Keratinocyte (primary cell): ENCODE data around the gene SLC23A1. TPM values are rescaled to one million over a fixed set of nuclear protein-coding genes. Genes with fewer than 3 reads are reported as not detected.

Experiments
- DNase-seq: peaks from one replicate; pipeline ENCODE4 v3.0.0-alpha.2; 2011; ENCODE audit warnings: low read depth, missing footprints, low spot score
- FAIRE-seq: peaks from 2 replicates; lab custom pipeline; 2011; peaks lifted over from hg19 to GRCh38; lab: Jason Lieb, UNC
- H2AFZ ChIP-seq: 2 replicates; pipeline ENCODE4 v1.6.0; 2012; ENCODE audit warnings: low read length, control low read depth, inconsistent platforms; ENCODE audit not compliant: control insufficient read depth
- H3K27ac ChIP-seq: 2 replicates; pipeline ENCODE4 v1.5.1; 2011; ENCODE audit warnings: low read length; ENCODE audit not compliant: control insufficient read depth, insufficient read depth
- H3K27me3 ChIP-seq: 3 replicates; pipeline ENCODE4 v1.6.0; 2011; ENCODE audit warnings: low read length; ENCODE audit not compliant: control insufficient read depth, insufficient read depth; ENCODE audit errors: extremely low read depth
- H3K36me3 ChIP-seq, 2 experiments: 2 replicates in 1 of 2; 3 replicates in 1 of 2; pipeline ENCODE4 v1.5.1; 2011; ENCODE audit warnings: low read length in 2 of 2, mild to moderate bottlenecking in 1 of 2; ENCODE audit not compliant: control insufficient read depth in 2 of 2, insufficient read depth in 2 of 2; ENCODE audit errors: extremely low read depth in 1 of 2
- H3K4me1 ChIP-seq: 3 replicates; pipeline ENCODE4 v1.5.1; 2011; ENCODE audit warnings: low read length; ENCODE audit not compliant: control insufficient read depth, insufficient read depth; ENCODE audit errors: extremely low read depth
- H3K4me2 ChIP-seq: 3 replicates; pipeline ENCODE4 v1.6.0; 2011; ENCODE audit warnings: low read depth, low read length; ENCODE audit not compliant: control insufficient read depth, insufficient read depth; ENCODE audit errors: extremely low read depth
- H3K4me3 ChIP-seq, 3 experiments: fragments of 200-600 bp in 1 of 3; sonication (generic) in 1 of 3; 2 replicates in 2 of 3; 3 replicates in 1 of 3; pipeline ENCODE4 v1.5.1; 2011 to 2016; ENCODE audit warnings: low read length in 3 of 3, mild to moderate bottlenecking in 3 of 3, control low read depth in 2 of 3, inconsistent platforms in 1 of 3, low read depth in 1 of 3, mixed read lengths in 1 of 3, mixed run types in 1 of 3, moderate library complexity in 1 of 3; ENCODE audit not compliant: control insufficient read depth in 2 of 3, insufficient read depth in 2 of 3; ENCODE audit errors: extremely low read depth in 1 of 3
- H3K79me2 ChIP-seq: 2 replicates; pipeline ENCODE4 v1.6.0; 2012; ENCODE audit warnings: low read length; ENCODE audit not compliant: control insufficient read depth, insufficient read depth
- H3K9ac ChIP-seq: 3 replicates; pipeline ENCODE4 v1.6.0; 2011; ENCODE audit warnings: low read length; ENCODE audit not compliant: control insufficient read depth, insufficient read depth; ENCODE audit errors: extremely low read depth
- H3K9me1 ChIP-seq: 3 replicates; pipeline ENCODE4 v1.6.0; 2011; ENCODE audit warnings: low read length; ENCODE audit not compliant: control insufficient read depth, insufficient read depth; ENCODE audit errors: extremely low read depth
- H3K9me3 ChIP-seq: 2 replicates; pipeline ENCODE4 v1.5.1; 2012; ENCODE audit warnings: low read depth, low read length; ENCODE audit not compliant: control insufficient read depth
- H4K20me1 ChIP-seq: 3 replicates; pipeline ENCODE4 v1.6.0; 2011; ENCODE audit warnings: low read length; ENCODE audit not compliant: control insufficient read depth, insufficient read depth; ENCODE audit errors: extremely low read depth
- CTCF ChIP-seq, 3 experiments: IDR thresholded peaks in 1 of 3; conservative IDR thresholded peaks in 1 of 3; optimal IDR thresholded peaks in 1 of 3; 2 replicates in 2 of 3; 3 replicates in 1 of 3; pipeline versions ENCODE3 to v1.5.1; 2011; ENCODE audit warnings: low read length in 3 of 3, mild to moderate bottlenecking in 3 of 3, moderate library complexity in 2 of 3, control low read depth in 1 of 3, inconsistent platforms in 1 of 3; ENCODE audit not compliant: insufficient read depth in 2 of 3; ENCODE audit errors: extremely low read depth in 1 of 3
- EZH2 ChIP-seq: IDR thresholded peaks from one replicate; pipeline ENCODE4 v1.6.1; 2012; ENCODE audit warnings: inconsistent platforms, mild to moderate bottlenecking, low read length, moderate library complexity
- dilution Hi-C: fragments of 300-500 bp; cut with MboI; formaldehyde crosslinking; loops from one replicate; pipeline ENCODE4 v1.7.0; 2020; ENCODE audit warnings: low sequenced_read_pairs; ENCODE audit not compliant: extremely low pct_ligation_motif_present
- polyA plus RNA-seq, 5 experiments: library from polyadenylated mRNA; depleted of rRNA in 3 of 5; stranded (reverse) in 3 of 5; stranded (forward) in 1 of 5; unstranded in 1 of 5; fragments of >200 nt; gene quantifications; 1 replicate in 1 of 5; 2 replicates in 3 of 5; 3 replicates in 1 of 5; pipeline versions ENCODE4 v1.2.1 to v1.2.3, GENCODE V29; 2011 to 2012; ENCODE audit warnings: missing spikeins in 2 of 5, low read depth in 1 of 5, low replicate concordance in 1 of 5

The SLC23A1 gene
- polyA plus RNA-seq, 1 donor (not counting 4 experiments of a cell fraction or from before 2014, with no cell fraction given), result not detected

- FAIRE-seq, result no peak
- no peak for DNase-seq
- Histone ChIP-seq H3K9ac (no peak overlapping the region), H3K9me3 (no peaks in the 10 kb centered on the region), H3K79me2 (no peaks in the 10 kb centered on the region), H3K9me1 (no peaks in the 10 kb centered on the region), H3K4me3 (no peak overlapping the region), H3K4me1 (no peaks in the 10 kb centered on the region), H3K27me3 (no peaks in the 10 kb centered on the region), H3K36me3 (peaks cover 19 to 23% of the 10 kb centered on the region in 2 experiments), H3K4me2 (no peak overlapping the region), H2AFZ (no peak overlapping the region), H3K27ac (no peak overlapping the region), H4K20me1 (no peaks in the 10 kb centered on the region)
- dilution Hi-C loops, result no loop called here
- TF ChIP-seq CTCF (optimal IDR thresholded peaks at IDR 0.05 in 1 of 3, IDR thresholded peaks at IDR 0.05 in 1 of 3, conservative IDR thresholded peaks at IDR 0.05 in 1 of 3; ENCODE audit: extremely low read depth in 1 of 3, insufficient read depth in 2 of 3, low read length in 3 of 3) (no peak), EZH2 (no peak)
These were observed 14.5 kb downstream of the SLC23A1 start for GRCh38 chr5:139368613-139369012.

- H3K79me2 ChIP-seq, result peaks cover 15% of the 10 kb centered on the region
- H3K4me2 ChIP-seq, result no peak overlapping the region
- H2AFZ ChIP-seq, result no peak overlapping the region
- no peak for TF ChIP-seq CTCF (optimal IDR thresholded peaks at IDR 0.05 in 1 of 3, IDR thresholded peaks at IDR 0.05 in 1 of 3, conservative IDR thresholded peaks at IDR 0.05 in 1 of 3; ENCODE audit: extremely low read depth in 1 of 3, insufficient read depth in 2 of 3, low read length in 3 of 3)
- TF ChIP-seq EZH2, result no peak
- H3K36me3 ChIP-seq, result peaks cover 11 to 13% of the 10 kb centered on the region in 2 experiments
- no peak overlapping the region for H3K9ac ChIP-seq
- H3K4me3 ChIP-seq, result no peak overlapping the region
- no peaks in the 10 kb centered on the region for H3K4me1 ChIP-seq
- no peaks in the 10 kb centered on the region for H4K20me1 ChIP-seq
- no peaks in the 10 kb centered on the region for H3K27me3 ChIP-seq
- DNase-seq (no peak), FAIRE-seq (no peak)
- no peak overlapping the region for H3K27ac ChIP-seq
- H3K9me3 ChIP-seq, result no peaks in the 10 kb centered on the region
- dilution Hi-C loops, result no loop called here
- no peaks in the 10 kb centered on the region for H3K9me1 ChIP-seq
These were observed 18.6 kb downstream of the SLC23A1 start for GRCh38 chr5:139364466-139364865.
